Endodermal cell (in vitro differentiated cells): ENCODE results near the gene FIZ1. TPM values are rescaled to one million over a fixed set of nuclear protein-coding genes. Genes with fewer than 3 reads are reported as not detected.

Experiments
- DNase-seq: peaks from one replicate; pipeline ENCODE4 v3.0.0-alpha.2; 2017
- H3K27ac ChIP-seq: 2 replicates; pipeline ENCODE4 v1.5.1; 2013; ENCODE audit warnings: mild to moderate bottlenecking, low read depth, low read length, moderate library complexity
- H3K27me3 ChIP-seq: 2 replicates; pipeline ENCODE4 v1.6.1; 2013; ENCODE audit warnings: mild to moderate bottlenecking, low read length, moderate library complexity; ENCODE audit not compliant: insufficient read depth, control insufficient read depth, poor library complexity, severe bottlenecking
- H3K36me3 ChIP-seq: 2 replicates; pipeline ENCODE4 v1.7.0; 2013; ENCODE audit warnings: mild to moderate bottlenecking, low read length, moderate library complexity; ENCODE audit not compliant: control insufficient read depth, insufficient read depth
- H3K4me1 ChIP-seq: one replicate; pipeline ENCODE4 v1.7.0; 2013; ENCODE audit warnings: low read length; ENCODE audit not compliant: control insufficient read depth, insufficient read depth
- H3K4me3 ChIP-seq: 2 replicates; pipeline ENCODE4 v1.5.1; 2013; ENCODE audit warnings: mild to moderate bottlenecking, low read length, moderate library complexity
- H3K9ac ChIP-seq: 2 replicates; pipeline ENCODE4 v1.6.1; 2013; ENCODE audit warnings: mild to moderate bottlenecking, low read length, moderate library complexity; ENCODE audit not compliant: poor library complexity, severe bottlenecking; ENCODE audit errors: extremely low read depth
- H3K9me3 ChIP-seq: 2 replicates; pipeline ENCODE4 v1.6.1; 2013; ENCODE audit warnings: mild to moderate bottlenecking, low read length, moderate library complexity; ENCODE audit not compliant: control insufficient read depth
- H3K27ac Mint-ChIP-seq: 2 replicates; pipeline ENCODE4 v1.8.0; 2020; ENCODE audit warnings: mixed read lengths
- H3K27me3 Mint-ChIP-seq: 2 replicates; pipeline ENCODE4 v1.8.0; 2021; ENCODE audit warnings: mild to moderate bottlenecking, mixed read lengths; ENCODE audit not compliant: insufficient read depth
- H3K36me3 Mint-ChIP-seq: 2 replicates; pipeline ENCODE4 v1.8.0; 2020; ENCODE audit warnings: low read depth, mixed read lengths
- H3K4me1 Mint-ChIP-seq: 2 replicates; pipeline ENCODE4 v1.8.0; 2020; ENCODE audit warnings: mixed read lengths
- H3K4me3 Mint-ChIP-seq: 2 replicates; pipeline ENCODE4 v1.8.0; 2020; ENCODE audit warnings: mild to moderate bottlenecking, moderate library complexity, mixed read lengths
- H3K9me3 Mint-ChIP-seq: 2 replicates; pipeline ENCODE4 v1.8.0; 2020; ENCODE audit warnings: mild to moderate bottlenecking, mixed read lengths
- CTCF ChIP-seq: fragments of 200-600 bp; sonication (generic); conservative IDR thresholded peaks from 2 replicates; pipeline ENCODE4 v1.5.0; 2021; ENCODE audit warnings: antibody characterized with exemption, mild to moderate bottlenecking
- WGBS, 2 experiments: methylation state at CpG; one replicate each; pipeline versions ENCODE4 v1.1.5 to v1.1.7; 2013; ENCODE audit warnings: missing lambda C conversion rate in 2 of 2, mixed read lengths in 1 of 2; ENCODE audit not compliant: insufficient coverage in 1 of 2, insufficient read length in 1 of 2; 5-methylcytosine and 5-hydroxymethylcytosine counted together
- total RNA-seq, 2 donors: library from RNA; stranded (reverse); fragmentation: NEBNext Ultra II Directional in 1 of 2; extraction: Animal tissue kit (Norgen Biotek cat#: 25700) in 1 of 2; gene quantifications; 2 replicates in 1 of 2; 3 replicates in 1 of 2; pipeline ENCODE4 v1.2.1, GENCODE V29; 2021

The FIZ1 gene
- total RNA-seq, 2 donors from 2014 or later: 19.7 to 21.1 TPM

- H3K36me3 Mint-ChIP-seq: peaks cover 35% of the 10 kb centered on the region
- TF ChIP-seq CTCF: no peak
- Histone ChIP-seq H3K27ac (peak overlapping the region; percentile 38), H3K9me3 (no peaks in the 10 kb centered on the region), H3K27me3 (no peaks in the 10 kb centered on the region), H3K4me1 (no peaks in the 10 kb centered on the region), H3K9ac (no peak overlapping the region), H3K4me3 (no peak overlapping the region), H3K36me3 (peaks cover 20% of the 10 kb centered on the region)
- H3K9me3 Mint-ChIP-seq: no peaks in the 10 kb centered on the region
- H3K27ac Mint-ChIP-seq: no peak overlapping the region
- H3K27me3 Mint-ChIP-seq: no peaks in the 10 kb centered on the region
- WGBS, 2 experiments: 91 to 94% methylated on average over 5 to 8 of the region's 8 CpGs
- no peaks in the 10 kb centered on the region for H3K4me1 Mint-ChIP-seq
- no peak for DNase-seq
- no peak overlapping the region for H3K4me3 Mint-ChIP-seq
These were observed 18.1 kb upstream of the FIZ1 start for GRCh38 chr19:55617426-55617825.

GRCh38 chr19:55616395-55616875 is 17.1 kb upstream of the FIZ1 start:
- no peak for TF ChIP-seq CTCF
- Histone ChIP-seq H3K9ac (no peak overlapping the region), H3K27ac (no peak overlapping the region), H3K27me3 (no peaks in the 10 kb centered on the region), H3K36me3 (peaks cover 20% of the 10 kb centered on the region), H3K4me3 (no peak overlapping the region), H3K4me1 (no peaks in the 10 kb centered on the region), H3K9me3 (no peaks in the 10 kb centered on the region)
- Mint-ChIP-seq H3K9me3 (no peaks in the 10 kb centered on the region), H3K4me1 (no peaks in the 10 kb centered on the region), H3K27ac (no peak overlapping the region), H3K4me3 (no peak overlapping the region), H3K27me3 (no peaks in the 10 kb centered on the region), H3K36me3 (peaks cover 35% of the 10 kb centered on the region)
- 97 to 98% methylated on average over 30 to 38 of the region's 38 CpGs for WGBS, 2 experiments
- DNase-seq: no peak

GRCh38 chr19:55615543-55616394 is 16.5 kb upstream of the FIZ1 start:
- no peaks in the 10 kb centered on the region for H3K27me3 Mint-ChIP-seq
- H3K4me3 Mint-ChIP-seq: no peak overlapping the region
- Histone ChIP-seq H3K9ac (no peak overlapping the region), H3K9me3 (no peaks in the 10 kb centered on the region), H3K36me3 (peaks cover 13% of the 10 kb centered on the region), H3K4me3 (no peak overlapping the region), H3K4me1 (no peaks in the 10 kb centered on the region), H3K27me3 (no peaks in the 10 kb centered on the region), H3K27ac (no peak overlapping the region)
- DNase-seq: no peak
- no peak overlapping the region for H3K27ac Mint-ChIP-seq
- peaks cover 34% of the 10 kb centered on the region for H3K36me3 Mint-ChIP-seq
- no peak for TF ChIP-seq CTCF
- H3K4me1 Mint-ChIP-seq: no peaks in the 10 kb centered on the region
- 96 to 97% methylated on average over 66 to 88 of the region's 88 CpGs for WGBS, 2 experiments
- H3K9me3 Mint-ChIP-seq: no peaks in the 10 kb centered on the region
